ENCODE results near the gene NTHL1. TPM values are rescaled to one million over a fixed set of nuclear protein-coding genes. Genes with fewer than 3 reads are reported as not detected.
A peak's percentile ranks its signal among the peaks of the same experiment; 100 is the strongest.

NTHL1 gene
- total RNA-seq, 1 experiment from 2014 or later = 93.3 TPM

DNA sequence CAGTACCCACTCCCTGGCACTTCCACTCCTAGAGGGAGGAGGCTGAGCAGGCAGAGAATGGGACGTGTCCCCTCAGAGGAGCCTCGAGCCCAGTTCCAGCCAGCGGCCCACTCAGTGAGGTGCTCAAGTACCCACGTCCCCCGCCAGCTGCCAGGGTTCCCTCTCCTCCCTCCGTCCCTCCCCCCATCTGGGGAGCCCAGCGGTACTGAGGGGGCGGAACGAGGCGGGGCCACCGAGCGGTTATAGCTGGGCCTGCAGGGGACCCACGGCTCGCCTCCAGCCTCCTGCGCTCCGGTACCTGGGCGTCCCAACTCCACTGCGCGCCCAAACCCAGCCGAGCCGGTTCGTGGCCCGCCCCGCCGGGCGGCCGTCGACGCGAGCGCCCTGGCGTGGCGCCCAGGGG, 28.1 kb downstream of the NTHL1 start, which contains the start of gene NPW:
NPW (plus strand) TSS at position 268 of the 403 bp plus-strand sequence.
- TF ChIP-seq, protein P1, sequence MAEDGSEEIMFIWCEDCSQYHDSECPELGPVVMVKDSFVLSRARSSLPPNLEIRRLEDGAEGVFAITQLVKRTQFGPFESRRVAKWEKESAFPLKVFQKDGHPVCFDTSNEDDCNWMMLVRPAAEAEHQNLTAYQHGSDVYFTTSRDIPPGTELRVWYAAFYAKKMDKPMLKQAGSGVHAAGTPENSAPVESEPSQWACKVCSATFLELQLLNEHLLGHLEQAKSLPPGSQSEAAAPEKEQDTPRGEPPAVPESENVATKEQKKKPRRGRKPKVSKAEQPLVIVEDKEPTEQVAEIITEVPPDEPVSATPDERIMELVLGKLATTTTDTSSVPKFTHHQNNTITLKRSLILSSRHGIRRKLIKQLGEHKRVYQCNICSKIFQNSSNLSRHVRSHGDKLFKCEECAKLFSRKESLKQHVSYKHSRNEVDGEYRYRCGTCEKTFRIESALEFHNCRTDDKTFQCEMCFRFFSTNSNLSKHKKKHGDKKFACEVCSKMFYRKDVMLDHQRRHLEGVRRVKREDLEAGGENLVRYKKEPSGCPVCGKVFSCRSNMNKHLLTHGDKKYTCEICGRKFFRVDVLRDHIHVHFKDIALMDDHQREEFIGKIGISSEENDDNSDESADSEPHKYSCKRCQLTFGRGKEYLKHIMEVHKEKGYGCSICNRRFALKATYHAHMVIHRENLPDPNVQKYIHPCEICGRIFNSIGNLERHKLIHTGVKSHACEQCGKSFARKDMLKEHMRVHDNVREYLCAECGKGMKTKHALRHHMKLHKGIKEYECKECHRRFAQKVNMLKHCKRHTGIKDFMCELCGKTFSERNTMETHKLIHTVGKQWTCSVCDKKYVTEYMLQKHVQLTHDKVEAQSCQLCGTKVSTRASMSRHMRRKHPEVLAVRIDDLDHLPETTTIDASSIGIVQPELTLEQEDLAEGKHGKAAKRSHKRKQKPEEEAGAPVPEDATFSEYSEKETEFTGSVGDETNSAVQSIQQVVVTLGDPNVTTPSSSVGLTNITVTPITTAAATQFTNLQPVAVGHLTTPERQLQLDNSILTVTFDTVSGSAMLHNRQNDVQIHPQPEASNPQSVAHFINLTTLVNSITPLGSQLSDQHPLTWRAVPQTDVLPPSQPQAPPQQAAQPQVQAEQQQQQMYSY (CRISPR knock-in tag; IDR thresholded peaks at IDR 0.05) = no peak
- TF ChIP-seq, protein P2, sequence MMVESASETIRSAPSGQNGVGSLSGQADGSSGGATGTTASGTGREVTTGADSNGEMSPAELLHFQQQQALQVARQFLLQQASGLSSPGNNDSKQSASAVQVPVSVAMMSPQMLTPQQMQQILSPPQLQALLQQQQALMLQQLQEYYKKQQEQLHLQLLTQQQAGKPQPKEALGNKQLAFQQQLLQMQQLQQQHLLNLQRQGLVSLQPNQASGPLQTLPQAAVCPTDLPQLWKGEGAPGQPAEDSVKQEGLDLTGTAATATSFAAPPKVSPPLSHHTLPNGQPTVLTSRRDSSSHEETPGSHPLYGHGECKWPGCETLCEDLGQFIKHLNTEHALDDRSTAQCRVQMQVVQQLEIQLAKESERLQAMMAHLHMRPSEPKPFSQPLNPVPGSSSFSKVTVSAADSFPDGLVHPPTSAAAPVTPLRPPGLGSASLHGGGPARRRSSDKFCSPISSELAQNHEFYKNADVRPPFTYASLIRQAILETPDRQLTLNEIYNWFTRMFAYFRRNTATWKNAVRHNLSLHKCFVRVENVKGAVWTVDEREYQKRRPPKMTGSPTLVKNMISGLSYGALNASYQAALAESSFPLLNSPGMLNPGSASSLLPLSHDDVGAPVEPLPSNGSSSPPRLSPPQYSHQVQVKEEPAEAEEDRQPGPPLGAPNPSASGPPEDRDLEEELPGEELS (CRISPR knock-in tag; IDR thresholded peaks at IDR 0.05) = 0 out of 2 replicates have a peak, but pooled peaks have one; percentile 12
- 0 out of 2 replicates have a peak, but pooled peaks have one; percentile 33 for TF ChIP-seq KAT7 (CRISPR knock-in tag; IDR thresholded peaks at IDR 0.05; ENCODE audit: borderline replicate concordance)
- TF ChIP-seq, protein P3, sequence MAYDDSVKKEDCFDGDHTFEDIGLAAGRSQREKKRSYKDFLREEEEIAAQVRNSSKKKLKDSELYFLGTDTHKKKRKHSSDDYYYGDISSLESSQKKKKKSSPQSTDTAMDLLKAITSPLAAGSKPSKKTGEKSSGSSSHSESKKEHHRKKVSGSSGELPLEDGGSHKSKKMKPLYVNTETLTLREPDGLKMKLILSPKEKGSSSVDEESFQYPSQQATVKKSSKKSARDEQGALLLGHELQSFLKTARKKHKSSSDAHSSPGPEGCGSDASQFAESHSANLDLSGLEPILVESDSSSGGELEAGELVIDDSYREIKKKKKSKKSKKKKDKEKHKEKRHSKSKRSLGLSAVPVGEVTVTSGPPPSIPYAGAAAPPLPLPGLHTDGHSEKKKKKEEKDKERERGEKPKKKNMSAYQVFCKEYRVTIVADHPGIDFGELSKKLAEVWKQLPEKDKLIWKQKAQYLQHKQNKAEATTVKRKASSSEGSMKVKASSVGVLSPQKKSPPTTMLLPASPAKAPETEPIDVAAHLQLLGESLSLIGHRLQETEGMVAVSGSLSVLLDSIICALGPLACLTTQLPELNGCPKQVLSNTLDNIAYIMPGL (CRISPR knock-in tag; IDR thresholded peaks at IDR 0.05) = 0 out of 2 replicates have a peak, but pooled peaks have one; percentile 2
- Mint-ChIP-seq H3K9me3 (no peaks in the 10 kb centered on the region), H3K4me1 (peaks cover 10% of the 10 kb centered on the region), H3K27me3 (ENCODE audit: low read depth) (peaks cover 69% of the 10 kb centered on the region), H3K4me3 (peak within 1 kb of the TSS; percentile 72), H3K27ac (no peak within 1 kb of the TSS), H3K36me3 (no peaks in the 10 kb centered on the region)
- POLR2A ChIA-PET = no interaction called here
- peak; percentile 70 for DNase-seq (ENCODE audit: low spot score)
- peak; percentile 25 for ATAC-seq
- CTCF ChIA-PET = interaction anchor here (0.9 to 3.4 kb wide), 9 partner anchors 13 to 639 kb away, joined by 3 to 40 read pairs (median 6); partner anchors contain the start of genes NTHL1 and TSC2

DNA sequence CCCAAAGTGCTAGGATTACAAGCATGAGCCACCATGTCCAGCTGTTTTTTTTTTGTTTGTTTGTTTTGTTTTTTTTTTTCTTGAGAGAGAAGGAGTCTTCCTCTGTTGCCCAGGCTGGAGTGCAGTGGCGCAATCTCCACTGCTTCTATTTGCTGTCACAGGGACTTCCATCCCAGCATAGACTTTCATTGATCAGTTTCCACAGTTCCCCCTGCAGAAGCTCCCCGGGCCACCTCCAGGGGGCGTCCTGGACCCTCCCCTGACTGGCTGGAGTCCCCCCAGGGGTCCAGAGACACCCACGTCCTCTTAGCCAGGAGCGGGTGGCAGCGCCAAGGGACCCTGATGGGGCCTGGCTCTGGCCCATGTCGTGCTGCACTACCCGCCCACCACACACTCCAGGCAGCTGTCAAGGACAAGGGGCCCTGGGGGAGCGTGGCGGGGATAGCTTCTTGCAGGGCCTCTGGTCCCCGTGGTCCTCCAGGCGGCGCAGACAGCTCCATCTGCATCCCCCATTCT, 31.2 kb downstream of the NTHL1 start:
- Mint-ChIP-seq H3K4me1 (peaks cover 2% of the 10 kb centered on the region; the same call in 1 of the 2 replicates), H3K27me3 (ENCODE audit: low read depth) (peaks cover 53% of the 10 kb centered on the region), H3K36me3 (no peaks in the 10 kb centered on the region), H3K27ac (no peak overlapping the region), H3K4me3 (no peak overlapping the region), H3K9me3 (no peaks in the 10 kb centered on the region)
- ChIA-PET POLR2A (interaction anchor here (1.1 kb wide), 1 partner anchor 108 kb away, joined by 3 read pairs; no protein-coding TSS in a partner anchor), CTCF (interaction anchor here (0.5 to 6.5 kb wide), 37 partner anchors 9 to 1828 kb away, joined by 3 to 82 read pairs (median 4); partner anchors contain the start of genes NOXO1, NTHL1, PKD1 and TBL3)
- DNase-seq (ENCODE audit: low spot score) (peak; percentile 66), ATAC-seq (peak; percentile 17)
- TF ChIP-seq ZNF423 (CRISPR knock-in tag; IDR thresholded peaks at IDR 0.05) (peak; percentile 76), GABPB1 (CRISPR knock-in tag; IDR thresholded peaks at IDR 0.05) (peak; percentile 15; the same call in 1 of the 2 replicates)
- TF ChIP-seq, protein P4, sequence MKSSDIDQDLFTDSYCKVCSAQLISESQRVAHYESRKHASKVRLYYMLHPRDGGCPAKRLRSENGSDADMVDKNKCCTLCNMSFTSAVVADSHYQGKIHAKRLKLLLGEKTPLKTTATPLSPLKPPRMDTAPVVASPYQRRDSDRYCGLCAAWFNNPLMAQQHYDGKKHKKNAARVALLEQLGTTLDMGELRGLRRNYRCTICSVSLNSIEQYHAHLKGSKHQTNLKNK (CRISPR knock-in tag; IDR thresholded peaks at IDR 0.05) = no peak
- TF ChIP-seq, protein P5, sequence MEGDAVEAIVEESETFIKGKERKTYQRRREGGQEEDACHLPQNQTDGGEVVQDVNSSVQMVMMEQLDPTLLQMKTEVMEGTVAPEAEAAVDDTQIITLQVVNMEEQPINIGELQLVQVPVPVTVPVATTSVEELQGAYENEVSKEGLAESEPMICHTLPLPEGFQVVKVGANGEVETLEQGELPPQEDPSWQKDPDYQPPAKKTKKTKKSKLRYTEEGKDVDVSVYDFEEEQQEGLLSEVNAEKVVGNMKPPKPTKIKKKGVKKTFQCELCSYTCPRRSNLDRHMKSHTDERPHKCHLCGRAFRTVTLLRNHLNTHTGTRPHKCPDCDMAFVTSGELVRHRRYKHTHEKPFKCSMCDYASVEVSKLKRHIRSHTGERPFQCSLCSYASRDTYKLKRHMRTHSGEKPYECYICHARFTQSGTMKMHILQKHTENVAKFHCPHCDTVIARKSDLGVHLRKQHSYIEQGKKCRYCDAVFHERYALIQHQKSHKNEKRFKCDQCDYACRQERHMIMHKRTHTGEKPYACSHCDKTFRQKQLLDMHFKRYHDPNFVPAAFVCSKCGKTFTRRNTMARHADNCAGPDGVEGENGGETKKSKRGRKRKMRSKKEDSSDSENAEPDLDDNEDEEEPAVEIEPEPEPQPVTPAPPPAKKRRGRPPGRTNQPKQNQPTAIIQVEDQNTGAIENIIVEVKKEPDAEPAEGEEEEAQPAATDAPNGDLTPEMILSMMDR (IDR thresholded peaks at IDR 0.05) = peak; percentile 60; the same call in 1 of the 2 replicates

DNA sequence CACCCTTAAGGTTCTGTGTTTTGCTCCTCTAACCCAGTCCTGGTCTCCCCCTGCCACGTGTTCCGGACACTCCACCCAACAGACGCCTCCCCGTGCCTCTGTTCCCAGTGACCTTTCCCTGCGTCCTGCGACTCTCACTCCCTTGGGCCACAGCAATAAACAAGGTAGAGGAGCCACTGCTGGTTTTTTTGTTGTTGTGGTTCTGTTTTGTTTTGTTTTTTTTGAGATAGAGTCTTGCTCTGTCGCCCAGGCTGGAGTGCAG, 31.8 kb downstream of the NTHL1 start:
- Mint-ChIP-seq H3K36me3 (no peaks in the 10 kb centered on the region), H3K4me3 (no peak overlapping the region), H3K4me1 (peaks cover 2% of the 10 kb centered on the region; the same call in 1 of the 2 replicates), H3K27me3 (ENCODE audit: low read depth) (peaks cover 48% of the 10 kb centered on the region), H3K27ac (no peak overlapping the region), H3K9me3 (no peaks in the 10 kb centered on the region)
- ChIA-PET POLR2A (interaction anchor here (1.1 kb wide), 1 partner anchor 109 kb away, joined by 3 read pairs; no protein-coding TSS in a partner anchor), CTCF (interaction anchor here (0.5 to 6.5 kb wide), 27 partner anchors 9 to 722 kb away, joined by 3 to 82 read pairs (median 5); partner anchors contain the start of genes NTHL1 and TSC2)
- DNase-seq (ENCODE audit: low spot score) = no peak
- ATAC-seq = no peak
- TF ChIP-seq ZNF396 (CRISPR knock-in tag; IDR thresholded peaks at IDR 0.05; ENCODE audit: borderline replicate concordance) (no peak), KAT7 (CRISPR knock-in tag; IDR thresholded peaks at IDR 0.05; ENCODE audit: borderline replicate concordance) (no peak)
- TF ChIP-seq, protein P6, sequence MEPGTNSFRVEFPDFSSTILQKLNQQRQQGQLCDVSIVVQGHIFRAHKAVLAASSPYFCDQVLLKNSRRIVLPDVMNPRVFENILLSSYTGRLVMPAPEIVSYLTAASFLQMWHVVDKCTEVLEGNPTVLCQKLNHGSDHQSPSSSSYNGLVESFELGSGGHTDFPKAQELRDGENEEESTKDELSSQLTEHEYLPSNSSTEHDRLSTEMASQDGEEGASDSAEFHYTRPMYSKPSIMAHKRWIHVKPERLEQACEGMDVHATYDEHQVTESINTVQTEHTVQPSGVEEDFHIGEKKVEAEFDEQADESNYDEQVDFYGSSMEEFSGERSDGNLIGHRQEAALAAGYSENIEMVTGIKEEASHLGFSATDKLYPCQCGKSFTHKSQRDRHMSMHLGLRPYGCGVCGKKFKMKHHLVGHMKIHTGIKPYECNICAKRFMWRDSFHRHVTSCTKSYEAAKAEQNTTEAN (CRISPR knock-in tag; IDR thresholded peaks at IDR 0.05) = no peak
